ENCODE data around the gene PPP2R1B. TPM values are rescaled to one million over a fixed set of nuclear protein-coding genes. Genes with fewer than 3 reads are reported as not detected.

The PPP2R1B gene
- total RNA-seq, 1 experiment from 2014 or later: 105 TPM

GRCh38 chr11:111762981-111763643, 3.1 kb downstream of the PPP2R1B start:
- H3K18ac ChIP-seq (ENCODE audit: insufficient read length, low read depth, low read length): no peak overlapping the region
- peaks cover 28 to 34% of the 10 kb centered on the region in 2 experiments for H3K4me1 Mint-ChIP-seq
- 0 out of 2 replicates have a peak, but pooled peaks cover 5% of the 10 kb centered on the region for H3K79me2 ChIP-seq (ENCODE audit: insufficient read depth, low read length)

More at GRCh38 chr11:111762981-111763643, 3.1 kb downstream of the PPP2R1B start:
- Histone ChIP-seq H3T11ph (ENCODE audit: low read length) (no peak overlapping the region), H3K27me3 (ENCODE audit: insufficient read depth, low read length) (no peaks in the 10 kb centered on the region), H4K5ac (ENCODE audit: insufficient read length, low read depth, low read length) (no peak overlapping the region), H3K23me2 (ENCODE audit: insufficient read length, low read depth, low read length, poor library complexity, severe bottlenecking) (peaks cover 11% of the 10 kb centered on the region), H3K4ac (ENCODE audit: low read depth, low read length) (no peak overlapping the region), H3K79me1 (ENCODE audit: insufficient read depth, low read depth, low read length, poor library complexity, severe bottlenecking) (peaks cover 6% of the 10 kb centered on the region), H2BK20ac (ENCODE audit: low read depth, low read length, poor library complexity, severe bottlenecking) (no peak overlapping the region), H2BK15ac (ENCODE audit: low read depth, low read length) (no peak overlapping the region), H2AFZ (ENCODE audit: low read length) (no peak overlapping the region), H3K14ac (ENCODE audit: insufficient read depth, low read length) (no peak overlapping the region), H4K8ac (replicated peaks; ENCODE audit: insufficient read length, low read depth, low read length) (no peak overlapping the region), H2BK120ac (ENCODE audit: low read depth, low read length, poor library complexity, severe bottlenecking) (no peak overlapping the region), H3K4me2 (ENCODE audit: insufficient read depth, insufficient read length, low read length) (no peak overlapping the region), H4K91ac (ENCODE audit: insufficient read length, low read depth, low read length) (no peak overlapping the region), H2BK12ac (ENCODE audit: insufficient read length, low read depth, low read length) (no peak overlapping the region), H3K9ac (ENCODE audit: extremely low read depth, insufficient read length, low read length) (no peak overlapping the region), H3K27ac (ENCODE audit: insufficient read length, low read depth, low read length) (no peak overlapping the region), H4K20me1 (ENCODE audit: control insufficient read depth, insufficient read depth, insufficient read length) (no peaks in the 10 kb centered on the region), H2BK5ac (ENCODE audit: insufficient read length, low read length) (no peak overlapping the region), H3K56ac (ENCODE audit: insufficient read length, low read depth, low read length) (no peak overlapping the region), H3K9me3 (ENCODE audit: control insufficient read depth, low read depth, low read length) (no peaks in the 10 kb centered on the region), H3K23ac (ENCODE audit: insufficient read length, low read depth, low read length) (no peak overlapping the region), H2AK5ac (ENCODE audit: insufficient read length, low read length) (no peak overlapping the region), H3K4me1 (ENCODE audit: insufficient read depth, low read length) (no peaks in the 10 kb centered on the region)
- DNase-seq: no peak
- no peak for TF ChIP-seq CTCF (conservative IDR thresholded peaks at IDR 0.05)
- no CpG with 5 or more reads among the region's 3 CpGs for WGBS (ENCODE audit: extremely low coverage, insufficient read length, low lambda C conversion rate)
- peaks cover 37 to 63% (median 61%) of the 10 kb centered on the region in 3 experiments for H3K36me3 Mint-ChIP-seq (ENCODE audit: insufficient read depth in 1 of 3, low read depth in 3 of 3)
- H3K27me3 Mint-ChIP-seq (ENCODE audit: low read depth): no peaks in the 10 kb centered on the region
- H3K9me3 Mint-ChIP-seq: no peaks in the 10 kb centered on the region
- H3K4me3 Mint-ChIP-seq: no peak overlapping the region
- H3K27ac Mint-ChIP-seq: no peak overlapping the region
